PC-9 (cell line): ENCODE results near the gene C1QTNF1. TPM values are rescaled to one million over a fixed set of nuclear protein-coding genes. Genes with fewer than 3 reads are reported as not detected.

Experiments
- BruUV-seq: library from RNA; stranded (reverse); fragments of 400-500 nt; replicated peaks from 2 replicates; lab custom pipeline; 2021; lab: Mats Ljungman, UMichigan
- CTCF ChIA-PET: fragments of 300-600 bp; sonication (Branson Sonifier 250); formaldehyde crosslinking; loops from one replicate; lab custom pipeline; 2022; ENCODE audit warnings: antibody characterized with exemption; lab: Charles Lee
- POLR2A ChIA-PET: fragments of 300-600 bp; sonication (Branson Sonifier 250); formaldehyde crosslinking; loops from one replicate; lab custom pipeline; 2022; ENCODE audit warnings: antibody characterized with exemption; ENCODE audit not compliant: unreplicated experiment; lab: Charles Lee
- DNase-seq, 2 experiments: peaks; one replicate each; pipeline versions ENCODE4 v3.0.0 to v3.0.0-alpha.2; 2015 to 2022; ENCODE audit warnings: mixed read lengths in 1 of 2
- H2AFZ ChIP-seq: fragments of 200-600 bp; sonication (generic); 2 replicates; pipeline ENCODE4 v1.8.1; 2017; ENCODE audit warnings: antibody characterized with exemption
- H3F3A ChIP-seq: fragments of 200-600 bp; sonication (generic); 2 replicates; pipeline ENCODE4 v1.8.1; 2017; ENCODE audit warnings: antibody characterized with exemption, mild to moderate bottlenecking, low read depth; ENCODE audit not compliant: insufficient read depth
- H3K27ac ChIP-seq: fragments of 200-600 bp; sonication (generic); 2 replicates; pipeline ENCODE4 v1.6.1; 2016; ENCODE audit warnings: mixed run types
- H3K27me3 ChIP-seq: fragments of 200-600 bp; sonication (generic); 2 replicates; pipeline ENCODE4 v1.6.1; 2016; ENCODE audit warnings: low read depth, mixed run types; ENCODE audit not compliant: insufficient read depth
- H3K36me3 ChIP-seq: fragments of 200-600 bp; sonication (generic); 2 replicates; pipeline ENCODE4 v1.6.1; 2016; ENCODE audit warnings: low read depth, mixed run types
- H3K4me1 ChIP-seq: fragments of 200-600 bp; sonication (generic); replicated peaks from 2 replicates; pipeline ENCODE4 v1.6.1; 2016; ENCODE audit warnings: mixed run types; ENCODE audit not compliant: insufficient read depth
- H3K4me2 ChIP-seq: fragments of 200-600 bp; sonication (generic); 2 replicates; pipeline ENCODE4 v1.6.1; 2017; ENCODE audit warnings: mixed run types
- H3K4me3 ChIP-seq: fragments of 200-600 bp; sonication (generic); 2 replicates; pipeline ENCODE4 v1.6.1; 2016; ENCODE audit warnings: mixed run types
- H3K79me2 ChIP-seq: fragments of 200-600 bp; sonication (generic); 2 replicates; pipeline ENCODE4 v1.6.1; 2017; ENCODE audit warnings: low read depth, mixed run types
- H3K9me2 ChIP-seq: fragments of 200-600 bp; sonication (generic); 2 replicates; pipeline ENCODE4 v1.8.1; 2017; ENCODE audit warnings: mild to moderate bottlenecking; ENCODE audit not compliant: insufficient read depth
- H3K9me3 ChIP-seq: fragments of 200-600 bp; sonication (generic); 2 replicates; pipeline ENCODE4 v1.8.1; 2016; ENCODE audit warnings: low read depth; ENCODE audit not compliant: insufficient read depth
- H4K20me1 ChIP-seq: fragments of 200-600 bp; sonication (generic); 2 replicates; pipeline ENCODE4 v1.8.1; 2017; ENCODE audit not compliant: insufficient read depth
- CTCF ChIP-seq: fragments of 200-600 bp; sonication (generic); conservative IDR thresholded peaks from 2 replicates; pipeline ENCODE4 v1.6.1; 2017; ENCODE audit warnings: mixed run types, antibody characterized with exemption, mild to moderate bottlenecking, moderate library complexity
- EZH2 ChIP-seq: fragments of 200-600 bp; sonication (generic); IDR thresholded peaks from 2 replicates; pipeline ENCODE4 v1.8.0; 2017; ENCODE audit warnings: antibody characterized with exemption, low read depth
- intact Hi-C: fragments of 100-400 bp; cut with micrococcal nuclease; formaldehyde crosslinking; loops from one replicate; pipeline ENCODE4 v1.10.0; 2022; ENCODE audit not compliant: unreplicated experiment
- total RNA-seq: library from RNA; stranded (reverse); gene quantifications from 2 replicates; pipeline ENCODE4 v1.2.3, GENCODE V29; 2021

The C1QTNF1 gene
- total RNA-seq, 1 experiment from 2014 or later, result 3.4 TPM

GRCh38 chr17:78991017-78991738, 32.8 kb upstream of the C1QTNF1 start:
- Histone ChIP-seq H3K36me3 (peaks cover 19% of the 10 kb centered on the region), H3K79me2 (peaks cover 29% of the 10 kb centered on the region), H3F3A (peaks cover 47% of the 10 kb centered on the region), H2AFZ (no peak overlapping the region), H3K9me2 (no peaks in the 10 kb centered on the region), H3K27ac (no peak overlapping the region), H3K4me2 (no peak overlapping the region), H4K20me1 (no peaks in the 10 kb centered on the region; the same call in 1 of the 2 replicates), H3K9me3 (no peaks in the 10 kb centered on the region), H3K4me1 (peaks cover 34% of the 10 kb centered on the region), H3K27me3 (no peaks in the 10 kb centered on the region), H3K4me3 (no peak overlapping the region)
- TF ChIP-seq CTCF (no peak), EZH2 (no peak)
- intact Hi-C loops, result no loop called here
- BruUV-seq, result no TSS peak
- CTCF ChIA-PET, result no interaction called here
- no peak for DNase-seq
- POLR2A ChIA-PET, result no interaction called here

DNA sequence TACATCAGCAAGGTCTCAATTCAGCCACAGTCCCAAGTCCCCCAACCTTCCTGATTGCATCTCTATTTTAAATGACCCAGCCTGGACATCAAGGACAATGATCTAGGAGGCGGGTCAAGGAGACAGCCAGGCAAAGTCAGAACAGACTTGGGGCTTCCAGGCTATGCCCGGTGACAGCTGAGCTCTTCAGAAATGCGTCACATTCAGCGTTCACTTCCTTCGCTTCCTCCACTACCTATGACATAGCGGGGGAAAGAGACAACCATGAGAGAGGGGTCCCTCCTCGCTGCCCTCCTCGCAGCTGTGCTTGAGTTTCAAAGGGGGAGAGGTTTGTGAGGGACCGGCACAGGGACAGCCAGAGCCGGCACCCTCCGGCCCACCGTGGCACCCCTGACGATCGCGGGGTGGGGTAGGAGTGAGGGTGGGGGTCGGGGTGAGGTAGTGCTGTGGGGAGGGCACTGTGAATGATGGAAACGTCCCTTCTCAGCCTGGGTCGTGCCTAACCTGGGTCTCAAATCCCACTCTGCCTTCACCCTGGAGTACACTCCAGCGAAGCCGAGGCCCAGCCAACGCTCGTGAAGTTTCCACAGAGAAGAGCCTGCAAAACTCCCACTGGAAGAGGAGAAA, 31.9 kb upstream of the C1QTNF1 start:
- Histone ChIP-seq H3K9me2 (no peaks in the 10 kb centered on the region), H3K79me2 (peaks cover 33% of the 10 kb centered on the region), H3K27me3 (no peaks in the 10 kb centered on the region), H3K36me3 (peaks cover 19% of the 10 kb centered on the region), H3K9me3 (no peaks in the 10 kb centered on the region), H3F3A (peaks cover 47% of the 10 kb centered on the region), H2AFZ (no peak overlapping the region), H4K20me1 (no peaks in the 10 kb centered on the region; the same call in 1 of the 2 replicates), H3K4me2 (no peak overlapping the region), H3K27ac (no peak overlapping the region), H3K4me1 (peaks cover 35% of the 10 kb centered on the region), H3K4me3 (no peak overlapping the region)
- POLR2A ChIA-PET, result no interaction called here
- no TSS peak for BruUV-seq
- CTCF ChIA-PET, result interaction anchor here (0.5 to 0.7 kb wide), 2 partner anchors 28 to 49 kb away, joined by 3 to 5 read pairs; no protein-coding TSS in a partner anchor
- DNase-seq, result no peak
- TF ChIP-seq EZH2 (no peak), CTCF (no peak)
- intact Hi-C loops, result no loop called here

DNA sequence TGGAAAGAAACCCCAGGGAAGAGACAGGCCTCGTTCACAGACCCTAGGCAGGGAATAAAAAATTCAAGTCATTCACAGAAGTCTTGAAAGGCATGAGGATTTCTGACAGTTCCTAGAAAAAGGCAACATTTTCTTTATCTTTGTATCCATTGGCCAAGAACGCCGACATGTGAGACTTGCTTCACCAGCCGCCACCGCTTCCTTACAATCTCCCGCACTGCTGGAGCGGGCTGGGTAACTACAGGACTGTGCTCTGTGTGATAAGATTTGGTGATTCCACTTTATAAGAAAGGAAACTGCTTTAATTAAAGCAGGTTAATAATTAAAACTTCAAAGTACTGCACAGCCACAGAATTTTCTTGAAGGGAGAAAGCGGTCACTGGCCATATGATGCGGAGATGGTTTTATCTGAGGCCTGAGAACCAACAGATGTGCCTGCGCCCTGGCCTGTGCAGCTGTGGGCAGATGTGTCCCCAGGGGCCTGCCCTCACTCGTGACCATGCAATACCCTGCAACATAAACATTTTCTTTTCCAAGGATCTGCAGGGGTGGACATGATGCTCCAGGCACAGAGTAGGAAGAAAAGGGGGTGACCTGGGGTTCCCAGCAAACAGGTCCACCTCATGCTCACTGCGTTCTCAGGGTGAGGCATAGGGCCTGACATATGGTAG, 31.3 kb upstream of the C1QTNF1 start:
- Histone ChIP-seq H3K4me2 (no peak overlapping the region), H3K36me3 (peaks cover 19% of the 10 kb centered on the region), H3K27me3 (no peaks in the 10 kb centered on the region), H3F3A (peaks cover 44% of the 10 kb centered on the region), H3K79me2 (peaks cover 37% of the 10 kb centered on the region), H2AFZ (no peak overlapping the region), H4K20me1 (no peaks in the 10 kb centered on the region; the same call in 1 of the 2 replicates), H3K9me2 (no peaks in the 10 kb centered on the region), H3K4me3 (no peak overlapping the region), H3K9me3 (no peaks in the 10 kb centered on the region), H3K27ac (no peak overlapping the region), H3K4me1 (peaks cover 35% of the 10 kb centered on the region)
- POLR2A ChIA-PET, result no interaction called here
- no peak for DNase-seq
- BruUV-seq, result TSS peak; percentile 5
- intact Hi-C loops, result loop anchor here (1.0 kb wide), 2 partner anchors 50 to 54 kb away; no protein-coding TSS in a partner anchor
- TF ChIP-seq CTCF, result no peak
- CTCF ChIA-PET, result no interaction called here
